ENCODE results near the gene ENOX1.

Gene ENOX1

DNA sequence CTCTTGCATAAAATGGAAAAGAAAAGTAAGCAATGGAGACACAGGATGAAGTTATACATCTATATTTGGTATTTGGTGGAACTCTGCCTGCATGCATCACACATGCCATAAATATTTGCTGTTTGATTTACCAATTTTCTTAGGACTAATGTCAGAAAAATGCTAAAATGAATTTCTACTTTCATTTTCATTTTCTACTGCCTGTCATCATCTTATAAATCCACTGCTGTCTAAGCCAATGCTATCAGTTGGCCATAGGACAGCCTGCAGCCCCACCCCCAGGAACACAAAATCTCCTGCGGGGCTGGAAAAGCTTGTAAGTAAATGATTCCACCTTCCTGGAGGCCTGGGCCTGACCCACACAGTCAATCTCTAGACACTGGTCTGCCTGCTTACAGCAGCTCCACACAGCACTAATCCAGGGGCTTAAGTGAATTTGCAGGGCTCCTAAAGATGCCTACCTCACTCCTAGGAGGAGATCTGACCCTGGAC lies 122.0 kb downstream of the ENOX1 start:
- DNase-seq = no peak

DNA sequence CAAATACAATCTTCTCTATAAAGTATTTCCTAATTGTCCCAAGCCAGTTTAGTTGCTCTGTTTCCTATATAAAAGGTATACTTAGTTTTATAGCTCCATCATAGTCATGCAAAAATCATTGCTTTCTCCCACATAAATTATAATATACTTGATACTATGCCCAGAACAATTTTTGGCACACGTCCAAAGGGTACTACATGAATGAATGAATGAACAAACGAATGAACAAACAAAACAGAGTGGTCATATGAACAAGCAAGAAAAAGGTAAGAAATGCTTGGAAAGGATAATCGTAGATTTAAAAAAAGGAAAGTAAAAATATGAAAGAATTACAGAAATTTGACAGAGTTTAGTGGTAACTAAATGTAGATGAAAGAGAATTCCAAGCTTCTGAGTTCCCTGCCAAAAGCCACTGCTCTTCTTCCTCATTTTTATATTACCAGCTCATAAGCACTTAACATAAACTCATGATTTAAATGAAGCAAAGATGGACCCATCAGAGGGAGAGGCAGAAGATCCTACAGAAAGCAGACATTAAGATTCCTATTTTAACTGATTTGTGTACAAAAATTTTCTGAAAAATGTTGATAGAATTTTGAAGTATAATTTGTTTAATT lies 123.2 kb downstream of the ENOX1 start:
- DNase-seq = no peak

DNA sequence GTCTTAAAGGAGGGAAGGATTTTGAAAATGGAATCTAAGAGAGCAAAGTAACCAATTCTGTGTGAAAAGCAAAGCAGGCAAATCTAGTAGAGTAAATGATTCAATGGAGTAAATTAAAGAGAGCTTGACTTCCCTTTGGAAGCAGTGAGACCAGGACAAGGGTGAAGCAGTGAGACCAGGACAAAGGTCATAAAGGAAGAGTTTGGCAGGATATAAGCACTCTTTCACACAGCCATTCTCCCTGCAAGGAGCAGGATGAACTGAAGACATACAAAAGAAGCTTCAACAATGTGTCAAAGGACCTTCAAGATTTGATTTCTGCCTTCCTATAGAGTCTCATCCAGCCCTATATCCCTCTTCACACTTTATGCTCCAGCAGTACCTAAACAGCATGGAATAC lies 123.8 kb downstream of the ENOX1 start:
- no peak for DNase-seq

DNA sequence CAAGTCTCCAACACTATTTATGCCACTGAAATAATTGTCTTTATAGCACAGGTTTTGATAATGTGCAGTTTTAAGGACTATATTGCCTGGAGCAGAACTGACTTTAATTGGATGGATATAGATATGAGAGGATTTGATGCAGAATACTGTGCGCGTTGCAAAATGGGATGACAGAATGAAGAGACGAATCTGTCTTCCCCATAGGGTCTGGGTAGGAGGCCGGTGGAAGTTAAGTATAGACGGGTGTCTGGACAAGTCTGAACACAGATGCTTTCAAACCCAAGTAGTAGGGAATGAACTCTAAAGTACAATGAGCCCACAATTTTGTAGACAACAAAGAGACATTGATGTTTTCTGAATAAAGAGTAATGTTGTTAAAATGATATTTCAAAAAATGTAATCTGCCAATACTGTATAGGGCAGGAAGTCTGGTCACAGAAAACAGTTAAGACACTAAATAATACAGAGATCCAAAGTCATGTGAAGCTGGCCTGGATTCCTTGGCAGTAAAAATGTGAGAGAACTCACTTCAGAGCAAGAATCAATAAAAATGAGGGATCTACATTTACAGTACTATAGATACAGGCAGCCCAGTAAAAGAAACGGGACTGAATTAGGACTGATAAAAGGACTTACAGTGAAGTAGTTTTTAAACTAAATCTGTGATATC lies 125.5 kb downstream of the ENOX1 start:
- DNase-seq = no peak

GRCh38 chr13:43657485-43657884 lies 129.3 kb downstream of the ENOX1 start:
- DNase-seq = no peak

DNA sequence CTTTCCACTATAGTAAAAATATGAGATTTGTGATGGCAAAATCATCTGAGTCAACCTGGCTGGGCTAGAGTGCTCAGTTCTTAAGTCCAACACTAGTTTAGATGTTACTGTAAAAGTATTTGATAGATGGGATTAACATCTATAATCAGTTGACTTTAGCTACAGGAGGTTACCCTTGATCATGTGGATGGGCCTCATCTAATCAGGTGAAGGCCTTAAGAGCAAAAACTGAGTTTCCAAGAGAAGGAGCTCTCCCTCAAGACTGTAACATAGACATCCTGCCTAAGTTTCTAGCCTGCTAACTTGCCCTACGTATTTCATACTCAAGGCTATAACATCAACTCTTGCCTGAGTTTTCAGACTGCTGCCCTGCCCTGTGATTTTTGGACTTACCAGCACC lies 132.8 kb downstream of the ENOX1 start:
- no peak for DNase-seq

DNA sequence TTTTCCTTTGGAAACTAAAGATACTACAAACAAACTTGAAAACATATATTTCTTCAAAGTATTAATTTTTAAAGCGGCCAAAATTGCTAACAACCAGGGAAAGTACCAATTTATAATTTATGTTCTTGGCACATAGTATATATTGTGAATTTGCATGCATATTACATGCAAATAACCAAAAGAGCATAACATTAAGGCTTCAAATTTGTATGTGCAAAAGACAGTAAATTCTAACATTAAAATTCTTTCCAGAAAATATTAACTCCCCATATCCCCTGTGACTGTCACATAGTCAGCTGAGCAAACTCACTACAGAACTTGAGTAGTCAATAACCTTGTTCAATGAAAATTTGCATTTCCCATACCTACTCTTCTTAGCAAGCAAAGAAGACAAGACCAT lies 133.4 kb downstream of the ENOX1 start:
- no peak for DNase-seq

GRCh38 chr13:43652760-43653159 lies 134.0 kb downstream of the ENOX1 start:
- no peak for DNase-seq

GRCh38 chr13:43650882-43651281 lies 135.9 kb downstream of the ENOX1 start:
- DNase-seq = no peak

DNA sequence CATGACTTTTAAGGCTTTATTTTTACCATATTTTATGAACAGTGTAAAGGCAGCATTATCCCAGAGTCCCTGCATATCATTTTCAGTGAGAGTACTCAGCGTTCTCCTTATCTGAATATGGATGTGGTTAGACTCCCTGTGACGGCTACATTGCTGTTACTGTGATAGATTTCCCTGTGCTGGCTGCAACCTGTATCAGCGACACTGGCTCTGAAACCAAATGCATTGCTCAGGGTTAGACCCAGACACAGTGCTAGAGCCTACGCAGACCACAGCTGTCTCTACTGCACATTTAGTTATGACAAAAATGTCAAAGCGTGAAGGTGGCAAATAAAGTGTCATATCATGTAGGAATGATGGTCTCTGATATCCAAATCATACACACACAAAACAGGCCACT lies 138.0 kb downstream of the ENOX1 start:
- DNase-seq = no peak

DNA sequence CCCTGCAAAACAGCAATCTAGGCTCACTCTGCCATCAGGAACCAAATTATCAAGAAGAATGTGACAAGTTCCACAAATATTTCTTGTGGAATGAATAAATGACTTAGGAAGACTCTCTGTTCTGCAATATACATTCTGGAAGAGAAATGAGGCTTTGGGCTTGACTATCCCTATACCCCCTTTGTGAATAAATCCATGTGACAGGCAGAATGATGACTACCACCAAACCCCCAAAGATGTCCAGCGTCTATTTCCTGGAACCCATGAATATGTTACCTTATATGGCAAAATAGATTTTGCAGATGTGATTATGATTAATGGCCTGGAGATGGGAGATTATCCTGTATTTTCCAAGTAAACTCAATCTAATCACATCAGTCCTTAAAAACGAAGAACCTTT lies 139.3 kb downstream of the ENOX1 start:
- no peak for DNase-seq

GRCh38 chr13:43640476-43640875 lies 146.3 kb downstream of the ENOX1 start:
- DNase-seq = no peak

- DNase-seq = no peak
Observed at GRCh38 chr13:43631106-43631505, 155.7 kb downstream of the ENOX1 start.

GRCh38 chr13:43629691-43630480 lies 156.9 kb downstream of the ENOX1 start:
- DNase-seq = no peak

- no peak for DNase-seq
Observed at GRCh38 chr13:43626994-43627393, 159.8 kb downstream of the ENOX1 start.

GRCh38 chr13:43614063-43614462 lies 172.7 kb downstream of the ENOX1 start:
- DNase-seq = no peak

GRCh38 chr13:43611281-43612273 lies 175.2 kb downstream of the ENOX1 start:
- no peak for DNase-seq

GRCh38 chr13:43608400-43609137 lies 178.2 kb downstream of the ENOX1 start:
- no peak for DNase-seq

DNA sequence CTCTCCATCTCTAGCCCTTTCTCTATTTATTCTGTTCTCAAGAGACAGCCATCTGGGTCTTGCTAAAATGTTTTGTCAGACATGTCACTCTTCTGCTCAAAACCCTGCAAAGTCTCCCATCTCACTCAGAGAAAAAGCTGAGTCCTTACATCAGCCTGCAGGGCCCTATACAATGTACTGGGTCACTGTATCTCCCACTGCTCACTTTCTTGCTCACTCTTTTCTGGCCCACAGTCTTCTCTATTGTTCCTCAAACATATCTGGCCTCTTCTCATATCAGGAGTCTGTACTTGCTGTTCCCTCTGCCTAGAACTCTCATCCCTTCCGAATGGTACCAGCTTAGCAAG lies 189.2 kb downstream of the ENOX1 start:
- no peak for DNase-seq

- no peak for DNase-seq
Observed at GRCh38 chr13:43596924-43597598, 189.7 kb downstream of the ENOX1 start.

- no peak for DNase-seq
Observed at GRCh38 chr13:43596006-43596405, 190.8 kb downstream of the ENOX1 start.

DNA sequence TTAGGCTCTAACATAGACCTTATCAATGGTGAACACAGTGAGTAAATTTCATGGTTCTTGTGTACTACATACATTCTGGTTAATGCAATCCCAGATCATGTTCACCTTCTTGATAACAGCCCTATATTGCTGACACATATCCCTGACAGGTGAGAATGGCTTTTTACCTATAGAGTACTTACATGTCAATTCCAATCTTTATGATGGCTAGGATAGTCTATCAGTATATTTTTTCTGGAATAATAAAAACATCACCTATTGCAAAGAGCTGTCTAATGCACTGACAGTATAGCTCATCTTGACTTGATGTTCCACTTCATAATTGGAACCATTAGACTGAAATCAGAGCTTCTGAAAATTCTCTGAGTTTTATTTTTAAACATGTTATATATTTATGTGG lies 199.4 kb downstream of the ENOX1 start:
- no peak for DNase-seq
